Kidney tubule cell (primary cell): ENCODE data around the gene SPTBN5.

Source experiments
- DNase-seq: peaks from one replicate; pipeline ENCODE4 v3.0.0-alpha.2; 2018; ENCODE audit warnings: low spot score

Gene SPTBN5

GRCh38 chr15:41893422-41894250, at the start of gene SPTBN5:
Gene SPTBN5 (minus strand): TSS chr15:41894053. CDS start chr15:41893497, 556 bp downstream.
- no peak for DNase-seq

GRCh38 chr15:41942886-41943285, 49.0 kb upstream of the SPTBN5 start:
- DNase-seq = no peak

- no peak for DNase-seq
Observed at GRCh38 chr15:41941644-41942415, 48.0 kb upstream of the SPTBN5 start.

- DNase-seq = peak; percentile 81
Observed at GRCh38 chr15:41940441-41940857, 46.6 kb upstream of the SPTBN5 start.

- no peak for DNase-seq
Observed at GRCh38 chr15:41939986-41940385, 46.1 kb upstream of the SPTBN5 start.

- no peak for DNase-seq
Observed at GRCh38 chr15:41937568-41937923, 43.7 kb upstream of the SPTBN5 start.

GRCh38 chr15:41936649-41937567, 43.1 kb upstream of the SPTBN5 start:
- DNase-seq = no peak

GRCh38 chr15:41936155-41936554, 42.3 kb upstream of the SPTBN5 start:
- no peak for DNase-seq

GRCh38 chr15:41935566-41936020, 41.7 kb upstream of the SPTBN5 start:
- DNase-seq = no peak

GRCh38 chr15:41934843-41935242, 41.0 kb upstream of the SPTBN5 start:
- DNase-seq = peak; percentile 65

GRCh38 chr15:41933771-41934170, 39.9 kb upstream of the SPTBN5 start:
- DNase-seq = peak; percentile 73

- no peak for DNase-seq
Observed at GRCh38 chr15:41933326-41933725, 39.5 kb upstream of the SPTBN5 start.

- no peak for DNase-seq
Observed at GRCh38 chr15:41932511-41933289, 38.8 kb upstream of the SPTBN5 start.

GRCh38 chr15:41932101-41932500, 38.2 kb upstream of the SPTBN5 start:
- DNase-seq = no peak

- no peak for DNase-seq
Observed at GRCh38 chr15:41930867-41931222, 37.0 kb upstream of the SPTBN5 start.

GRCh38 chr15:41930221-41930866, 36.5 kb upstream of the SPTBN5 start:
- peak; percentile 90 for DNase-seq

- DNase-seq = no peak
Observed at GRCh38 chr15:41928637-41929620, 35.1 kb upstream of the SPTBN5 start.

GRCh38 chr15:41928100-41928499, 34.2 kb upstream of the SPTBN5 start:
- no peak for DNase-seq

- no peak for DNase-seq
Observed at GRCh38 chr15:41927536-41927935, 33.7 kb upstream of the SPTBN5 start.
